ENCODE data around the gene WDR31.

DNA sequence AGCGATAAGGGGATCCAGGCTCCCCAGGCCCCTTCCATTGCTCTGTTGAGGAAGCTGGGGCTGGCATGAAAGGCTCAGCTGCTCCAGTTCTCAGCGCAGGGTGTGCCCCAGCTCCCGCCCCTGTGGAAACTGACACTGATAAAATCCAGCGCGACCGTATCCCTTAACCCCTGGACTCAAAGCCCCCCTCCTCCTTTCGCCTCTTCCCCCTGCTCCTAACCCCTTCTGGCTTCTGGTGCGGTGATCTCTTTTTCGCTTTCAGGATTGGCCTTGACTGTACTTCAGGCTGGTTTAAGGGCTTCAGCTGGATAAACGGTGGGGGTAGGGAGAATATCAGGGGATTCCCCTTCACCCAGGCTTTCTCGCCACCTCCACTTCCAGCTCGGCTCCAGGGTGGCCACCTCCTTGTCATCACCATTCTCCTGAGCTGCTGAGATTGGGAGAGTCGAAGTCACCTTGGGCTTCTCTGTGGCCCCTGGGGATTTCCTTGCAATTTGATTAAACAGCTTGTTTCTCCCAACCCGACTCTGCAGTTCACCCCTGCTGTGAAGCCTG, 10.1 kb upstream of the WDR31 start:
- TF ChIP-seq EZH2phosphoT487 (IDR thresholded peaks at IDR 0.05; ENCODE audit: insufficient read depth, low read depth) (peak; percentile 75; the same call in 1 of the 2 replicates), EZH2 (IDR thresholded peaks at IDR 0.05; ENCODE audit: insufficient read depth, poor library complexity, severe bottlenecking) (peak; percentile 74)
